Measurements from ENCODE around the gene JAG1. TPM values are rescaled to one million over a fixed set of nuclear protein-coding genes. Genes with fewer than 3 reads are reported as not detected.
"Not testable (repeated sequence)": the region's sequence is repeated elsewhere in the genome, so short reads cannot be mapped to it uniquely, and the experiment has no call there.

Gene JAG1
- total and polyA plus RNA-seq, 9 of the 15 experiments (the other 6 are each of a cell fraction or from before 2014, with no cell fraction given): 0.04 to 0.40 (median 0.07) TPM

- FAIRE-seq (no peak), ATAC-seq (no peak), DNase-seq (ENCODE audit: extremely low read depth in 1 of 4, low spot score in 3 of 4) (no peak)
- H3K9ac ChIP-seq (ENCODE audit: insufficient read depth in 1 of 2, low read depth in 2 of 2, low read length in 2 of 2): no peak overlapping the region
- no peaks in the 10 kb centered on the region for H3K36me3 ChIP-seq (ENCODE audit: control insufficient read depth, insufficient read depth, low read length)
- no peaks in the 10 kb centered on the region for H3K9me1 ChIP-seq (ENCODE audit: control insufficient read depth, insufficient read depth, low read length)
- BruUV-seq (replicated peaks): no TSS peak
- no peak overlapping the region for H3K27ac ChIP-seq (ENCODE audit: extremely low read depth, low read depth, low read length)
- no peaks in the 10 kb centered on the region for H3K79me2 ChIP-seq (ENCODE audit: control insufficient read depth, insufficient read depth, low read length)
- WGBS (ENCODE audit: insufficient coverage, low coverage, missing lambda C conversion rate): 82% methylated on average over 3 of the region's 6 CpGs
- H3K4me3 ChIP-seq: no peak overlapping the region
- no peaks in the 10 kb centered on the region for H3K4me1 ChIP-seq (replicated peaks in 1 of 2; ENCODE audit: control insufficient read depth in 2 of 2, insufficient read depth in 2 of 2, low read length in 2 of 2)
- intact Hi-C loops (cut with micrococcal nuclease) (no loop called here), in situ Hi-C loops (cut with MboI) (no loop called here)
- ChIA-PET CTCF (ENCODE audit: low intra/inter-chr PET ratio) (no interaction called here), POLR2A (interaction anchor here (1.0 kb wide), 1 partner anchor 13 kb away, joined by 3 read pairs; no protein-coding TSS in a partner anchor)
- H4K20me1 ChIP-seq (replicated peaks; ENCODE audit: control insufficient read depth, insufficient read depth, low read length): no peaks in the 10 kb centered on the region
- no peak for TF ChIP-seq HSF4 (CRISPR knock-in tag; IDR thresholded peaks at IDR 0.05; ENCODE audit: borderline replicate concordance)
- no peak for TF ChIP-seq KAT7 (CRISPR knock-in tag; IDR thresholded peaks at IDR 0.05; ENCODE audit: borderline replicate concordance)
- no peak for TF ChIP-seq PML (IDR thresholded peaks at IDR 0.05; ENCODE audit: low read length)
- TF ChIP-seq KLF13 (tag; IDR thresholded peaks at IDR 0.05; ENCODE audit: borderline replicate concordance, low read depth): no peak
- no peak for TF ChIP-seq FOXM1 (IDR thresholded peaks at IDR 0.05; ENCODE audit: low read depth)
- no peak for TF ChIP-seq FOXM1 (CRISPR knock-in tag; IDR thresholded peaks at IDR 0.05; ENCODE audit: low read depth)
- no peak for TF ChIP-seq ATF6 (CRISPR knock-in tag; IDR thresholded peaks at IDR 0.05)
- no peak for TF ChIP-seq NCOA6 (IDR thresholded peaks at IDR 0.05)
- TF ChIP-seq MEIS2 (IDR thresholded peaks at IDR 0.05; ENCODE audit: partially characterized antibody): no peak
- no peaks in the 10 kb centered on the region for H3K9me3 ChIP-seq (replicated peaks; ENCODE audit: control insufficient read depth, insufficient read depth, low read depth, low read length)
- H2AFZ ChIP-seq (ENCODE audit: low read depth, low read length): no peak overlapping the region
- H3K27me3 ChIP-seq (ENCODE audit: control insufficient read depth in 2 of 2, insufficient read depth in 2 of 2, low read length in 2 of 2): no peaks in the 10 kb centered on the region
- H3K4me2 ChIP-seq (ENCODE audit: insufficient read depth, low read length): no peak overlapping the region
Observed at GRCh38 chr20:10618611-10619245, 55.1 kb downstream of the JAG1 start.

GRCh38 chr20:10617549-10618133 is 56.2 kb downstream of the JAG1 start:
- H3K9me1 ChIP-seq (ENCODE audit: control insufficient read depth, insufficient read depth, low read length); in situ Hi-C loops (cut with MboI); H3K27ac ChIP-seq (ENCODE audit: extremely low read depth, low read depth, low read length); DNase-seq (ENCODE audit: extremely low read depth in 1 of 4, low spot score in 3 of 4); H4K20me1 ChIP-seq (replicated peaks; ENCODE audit: control insufficient read depth, insufficient read depth, low read length); FAIRE-seq; H3K27me3 ChIP-seq (ENCODE audit: control insufficient read depth in 2 of 2, insufficient read depth in 2 of 2, low read length in 2 of 2); BruUV-seq (replicated peaks); H3K9me3 ChIP-seq (replicated peaks; ENCODE audit: control insufficient read depth, insufficient read depth, low read depth, low read length); H3K4me1 ChIP-seq (replicated peaks in 1 of 2; ENCODE audit: control insufficient read depth in 2 of 2, insufficient read depth in 2 of 2, low read length in 2 of 2); intact Hi-C loops (cut with micrococcal nuclease); H3K79me2 ChIP-seq (ENCODE audit: control insufficient read depth, insufficient read depth, low read length); H3K9ac ChIP-seq (ENCODE audit: insufficient read depth in 1 of 2, low read depth in 2 of 2, low read length in 2 of 2); CTCF ChIA-PET (ENCODE audit: low intra/inter-chr PET ratio); H3K36me3 ChIP-seq (ENCODE audit: control insufficient read depth, insufficient read depth, low read length); ATAC-seq; H3K4me3 ChIP-seq; H2AFZ ChIP-seq (ENCODE audit: low read depth, low read length); H3K4me2 ChIP-seq (ENCODE audit: insufficient read depth, low read length): not testable (repeated sequence)
- 62% methylated on average over 4 of the region's 4 CpGs for WGBS (ENCODE audit: insufficient coverage, low coverage, missing lambda C conversion rate)
- POLR2A ChIA-PET: interaction anchor here (1.0 kb wide), 1 partner anchor 12 kb away, joined by 3 read pairs; no protein-coding TSS in a partner anchor

All from K562 (cell line).